OCI-LY7 (cell line): ENCODE measurements around the gene NDUFS8. TPM values are rescaled to one million over a fixed set of nuclear protein-coding genes. Genes with fewer than 3 reads are reported as not detected.
A peak's percentile ranks its signal among the peaks of the same experiment; 100 is the strongest.

Experiments
- BruUV-seq: library from RNA; stranded (reverse); fragments of 400-500 nt; replicated peaks from 2 replicates; lab custom pipeline; 2021; lab: Mats Ljungman, UMichigan
- CTCF ChIA-PET: fragments of 300-600 bp; sonication (Branson Sonifier 250); formaldehyde crosslinking; loops from one replicate; lab custom pipeline; 2022; ENCODE audit warnings: antibody characterized with exemption; ENCODE audit not compliant: unreplicated experiment; lab: Charles Lee
- POLR2A ChIA-PET: fragments of 300-600 bp; sonication (Branson Sonifier 250); formaldehyde crosslinking; loops from one replicate; lab custom pipeline; 2022; ENCODE audit warnings: antibody characterized with exemption; lab: Charles Lee
- DNase-seq: peaks from one replicate; pipeline ENCODE4 v3.0.0-alpha.2; 2015; ENCODE audit warnings: low spot score
- H2AFZ ChIP-seq: fragments of 200-600 bp; sonication (generic), shearing (Covaris generic); 2 replicates; pipeline ENCODE4 v1.6.1; 2014; ENCODE audit warnings: mild to moderate bottlenecking, antibody characterized with exemption, low read length, moderate library complexity
- H3K27ac ChIP-seq: fragments of 200-600 bp; sonication (generic); 2 replicates; pipeline ENCODE4 v1.5.1; 2014; ENCODE audit warnings: mixed run types, low read depth, mild to moderate bottlenecking, moderate library complexity, low read length, inconsistent platforms; ENCODE audit not compliant: poor library complexity, severe bottlenecking
- H3K36me3 ChIP-seq: fragments of 200-600 bp; sonication (generic); 2 replicates; pipeline ENCODE4 v1.6.1; 2014; ENCODE audit warnings: mild to moderate bottlenecking, antibody characterized with exemption, low read length, moderate library complexity, mixed read lengths; ENCODE audit not compliant: insufficient read depth
- H3K4me1 ChIP-seq: fragments of 200-600 bp; sonication (generic); 2 replicates; pipeline ENCODE4 v1.5.1; 2014; ENCODE audit warnings: mild to moderate bottlenecking, low read length; ENCODE audit not compliant: insufficient read depth, poor library complexity, severe bottlenecking
- H3K4me2 ChIP-seq: fragments of 200-600 bp; sonication (generic); 2 replicates; pipeline ENCODE4 v1.6.1; 2014; ENCODE audit warnings: mild to moderate bottlenecking, low read length
- H3K4me3 ChIP-seq: fragments of 200-600 bp; sonication (generic); 2 replicates; pipeline ENCODE4 v1.5.1; 2014; ENCODE audit warnings: mild to moderate bottlenecking, low read depth, low read length; ENCODE audit not compliant: poor library complexity, severe bottlenecking
- H3K79me2 ChIP-seq: fragments of 200-600 bp; sonication (generic); 2 replicates; pipeline ENCODE4 v1.6.1; 2016; ENCODE audit warnings: low read depth, mild to moderate bottlenecking, low read length, moderate library complexity, mixed read lengths; ENCODE audit not compliant: insufficient read depth
- H3K9me2 ChIP-seq: fragments of 200-600 bp; sonication (generic); 2 replicates; pipeline ENCODE4 v1.6.1; 2016; ENCODE audit warnings: mild to moderate bottlenecking, low read length, mixed read lengths; ENCODE audit not compliant: insufficient read depth
- H3K9me3 ChIP-seq: fragments of 200-600 bp; sonication (generic); 2 replicates; pipeline ENCODE4 v1.6.1; 2014; ENCODE audit warnings: mild to moderate bottlenecking, mixed run types, low read length, mixed read lengths
- H4K20me1 ChIP-seq: fragments of 200-600 bp; sonication (generic); 2 replicates; pipeline ENCODE4 v1.6.1; 2014; ENCODE audit warnings: mild to moderate bottlenecking, antibody characterized with exemption, low read length, moderate library complexity, mixed read lengths; ENCODE audit not compliant: insufficient read depth
- CTCF ChIP-seq: fragments of 200-600 bp; sonication (generic); conservative IDR thresholded peaks from 2 replicates; pipeline ENCODE4 v1.5.1; 2014; ENCODE audit warnings: mild to moderate bottlenecking, antibody characterized with exemption, low read length, moderate library complexity, mixed read lengths
- EZH2phosphoT487 ChIP-seq: fragments of 200-600 bp; sonication (generic); IDR thresholded peaks from 2 replicates; pipeline ENCODE4 v1.6.1; 2018; ENCODE audit warnings: low read depth, borderline replicate concordance, mild to moderate bottlenecking, mixed run types, antibody characterized with exemption, low read length, moderate library complexity, mixed read lengths
- intact Hi-C: fragments of 100-400 bp; cut with micrococcal nuclease; formaldehyde crosslinking; loops from one replicate; pipeline ENCODE4 v1.10.0; 2022; ENCODE audit not compliant: unreplicated experiment
- total RNA-seq, 2 experiments: library from RNA; depleted of rRNA in 1 of 2; stranded (reverse); fragments of >200 nt in 1 of 2; shearing (Covaris generic) in 1 of 2; gene quantifications; 2 replicates each; pipeline ENCODE4 v1.2.3, GENCODE V29; 2014 to 2022

NDUFS8 gene
- total RNA-seq, 2 experiments from 2014 or later: 126 to 173 TPM

GRCh38 chr11:68009391-68010089, 20.9 kb upstream of the NDUFS8 start:
- Histone ChIP-seq H3K9me3 (no peaks in the 10 kb centered on the region), H3K27ac (peak overlapping the region; percentile 52), H2AFZ (peak overlapping the region; percentile 71), H3K4me2 (peak overlapping the region; percentile 43), H3K4me3 (peak overlapping the region; percentile 18), H3K36me3 (no peaks in the 10 kb centered on the region), H3K9me2 (no peaks in the 10 kb centered on the region), H3K79me2 (no peaks in the 10 kb centered on the region), H3K4me1 (peaks cover 48% of the 10 kb centered on the region), H4K20me1 (no peaks in the 10 kb centered on the region)
- ChIA-PET POLR2A (interaction anchor here (1.1 kb wide), 1 partner anchor 13 kb away, joined by 4 read pairs; no protein-coding TSS in a partner anchor), CTCF (interaction anchor here (0.6 kb wide), 1 partner anchor 29 kb away, joined by 5 read pairs; no protein-coding TSS in a partner anchor)
- BruUV-seq: no TSS peak
- peak; percentile 68 for DNase-seq
- no peak for TF ChIP-seq EZH2phosphoT487
- TF ChIP-seq CTCF: peak; percentile 76
- intact Hi-C loops: loop anchor here (1.0 to 10.0 kb wide), 3 partner anchors 31 to 265 kb away; partner anchors contain the start of gene C11orf24

- ChIA-PET CTCF (interaction anchor here (0.6 kb wide), 1 partner anchor 28 kb away, joined by 5 read pairs; no protein-coding TSS in a partner anchor), POLR2A (interaction anchor here (1.1 kb wide), 1 partner anchor 14 kb away, joined by 4 read pairs; no protein-coding TSS in a partner anchor)
- Histone ChIP-seq H3K9me3 (no peaks in the 10 kb centered on the region), H3K9me2 (no peaks in the 10 kb centered on the region), H2AFZ (peak within 1 kb of the TSS; percentile 71), H3K36me3 (no peaks in the 10 kb centered on the region), H3K4me2 (peak within 1 kb of the TSS; percentile 43), H4K20me1 (no peaks in the 10 kb centered on the region), H3K4me3 (peak within 1 kb of the TSS; percentile 18), H3K79me2 (no peaks in the 10 kb centered on the region), H3K27ac (peak within 1 kb of the TSS; percentile 52), H3K4me1 (peaks cover 40% of the 10 kb centered on the region)
- no peak for TF ChIP-seq EZH2phosphoT487
- no peak for TF ChIP-seq CTCF
- BruUV-seq: no TSS peak
- peak; percentile 49 for DNase-seq
- intact Hi-C loops: no loop called here
Observed at GRCh38 chr11:68010090-68011041, 20.1 kb upstream of the NDUFS8 start, which contains the start of gene ALDH3B1. Gene ALDH3B1, plus strand, starts transcription at chr11:68010327. Its CDS starts 4,971 bp downstream, at chr11:68015298.
